Stomach (tissue), 9 donors: ENCODE results near the gene A1BG. TPM values are rescaled to one million over a fixed set of nuclear protein-coding genes. Genes with fewer than 3 reads are reported as not detected.
"Not testable (repeated sequence)": the region's sequence is repeated elsewhere in the genome, so short reads cannot be mapped to it uniquely, and the experiment has no call there.

Source experiments
- DNase-seq, 2 donors: peaks; one replicate each; pipeline versions ENCODE4 v3.0.0 to v3.0.0-alpha.2; 2013 to 2019
- H3K27ac ChIP-seq, 5 donors: fragments of 200-600 bp in 4 of 5; sonication (generic) in 4 of 5; one replicate each; pipeline ENCODE4 v1.5.1; 2013 to 2019; ENCODE audit warnings: mild to moderate bottlenecking in 1 of 5, moderate library complexity in 1 of 5
- H3K27me3 ChIP-seq, 3 donors: fragments of 200-600 bp; sonication (generic); one replicate each; pipeline ENCODE4 v1.5.1; 2017 to 2019; ENCODE audit warnings: mixed run types in 1 of 3
- H3K36me3 ChIP-seq, 4 donors: fragments of 200-600 bp; sonication (generic); 1 replicate in 3 of 4; 2 replicates in 1 of 4; pipeline ENCODE4 v1.5.1; 2016 to 2019
- H3K4me1 ChIP-seq, 4 donors: fragments of 200-600 bp; sonication (generic); one replicate each; pipeline ENCODE4 v1.5.1; 2016 to 2019
- H3K4me3 ChIP-seq, 4 donors: fragments of 200-600 bp; sonication (generic) in 3 of 4; one replicate each; pipeline ENCODE4 v1.5.1; 2016 to 2019; ENCODE audit warnings: mild to moderate bottlenecking in 1 of 4
- H3K9me3 ChIP-seq, 4 donors: fragments of 200-600 bp; sonication (generic); one replicate each; pipeline ENCODE4 v1.5.1; 2016 to 2019
- EP300 ChIP-seq: sonication (generic); formaldehyde crosslinking; IDR thresholded peaks from one replicate; pipeline ENCODE4 v1.6.1; 2017; ENCODE audit warnings: antibody characterized with exemption
- POLR2A ChIP-seq, 4 donors: fragments of 450-650 bp; IDR thresholded peaks; one replicate each; pipeline ENCODE4 v1.6.1; 2016; ENCODE audit warnings: antibody characterized with exemption in 4 of 4, control low read depth in 2 of 4, mild to moderate bottlenecking in 1 of 4, moderate library complexity in 1 of 4
- POLR2AphosphoS5 ChIP-seq, 3 donors: sonication (generic); formaldehyde crosslinking; IDR thresholded peaks; one replicate each; pipeline ENCODE4 v1.6.1; 2016; ENCODE audit warnings: antibody characterized with exemption in 3 of 3
- WGBS, 5 donors: extraction: QIAGEN DNeasy Blood & Tissue Kit in 3 of 5; methylation state at CpG; one replicate each; pipeline versions ENCODE4 v1.1.5 to v1.1.7; 2013 to 2018; 5-methylcytosine and 5-hydroxymethylcytosine counted together
- intact Hi-C: fragments of 100-400 bp; cut with DNase I; formaldehyde crosslinking; loops from one replicate; pipeline ENCODE4 v1.15.1; 2023; ENCODE audit warnings: low total_unique reads
- polyA plus RNA-seq, 3 donors: library from polyadenylated mRNA; stranded (reverse); fragments of 200-250 nt; gene quantifications; one replicate each; pipeline ENCODE4 v1.2.3, GENCODE V29; 2013
- total RNA-seq, 5 donors: library from RNA; depleted of rRNA; stranded (reverse); fragments of >200 nt; gene quantifications; one replicate each; pipeline versions ENCODE4 v1.1.0 to v1.2.3, GENCODE V29; 2014 to 2016
- TF ChIP-seq, protein P1 (sequence below), 7 experiments: fragments of 450-650 bp in 4 of 7; fragments of 200-600 bp in 3 of 7; sonication (generic) in 3 of 7; IDR thresholded peaks; one replicate each; pipeline ENCODE4 v1.5.1; 2016 to 2019; ENCODE audit warnings: antibody characterized with exemption in 7 of 7, control low read depth in 2 of 7, mild to moderate bottlenecking in 1 of 7
- donor health status: healthy with polysubstance abuse.
- donor health status: Bipolar disorder and iron deficiency.
- donor health status: healthy.

A1BG gene
- total and polyA plus RNA-seq, 8 donors: 1.1 to 61.7 (median 25.3) TPM; not detected in 2

DNA sequence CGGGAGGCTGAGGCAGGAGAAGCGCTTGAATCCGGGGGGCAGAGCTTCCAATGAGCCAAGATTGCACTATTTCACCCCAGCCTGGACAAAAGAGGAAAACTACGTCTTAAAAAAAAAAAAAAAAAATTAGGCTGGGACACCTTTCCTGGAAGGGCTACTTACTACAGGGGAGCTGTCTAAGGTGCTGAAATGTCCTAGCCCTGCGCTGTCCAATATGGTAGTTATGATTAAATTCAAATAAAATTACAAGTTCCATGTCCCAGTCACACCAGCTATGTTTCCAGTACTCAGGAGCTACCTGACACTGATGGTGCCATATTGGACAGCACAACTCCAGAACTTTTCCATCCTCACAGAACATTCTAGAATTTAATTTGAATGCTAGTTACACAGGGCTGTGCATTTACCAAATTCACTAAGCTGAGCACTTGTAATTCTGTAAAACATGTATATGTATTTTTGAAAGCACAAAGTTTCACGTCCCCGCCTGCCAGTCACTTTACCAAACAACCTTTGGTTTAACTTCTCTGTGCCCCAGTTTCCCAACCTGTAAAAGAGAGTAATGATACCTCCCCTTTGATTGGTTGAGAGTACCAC is 35.7 kb downstream of the A1BG start:
- DNase-seq: peak in 1 of 2 donors; percentile 71
- H3K4me3 ChIP-seq: no peak overlapping the region
- no peaks in the 10 kb centered on the region for H3K27me3 ChIP-seq
- peaks cover 23 to 65% (median 61%) of the 10 kb centered on the region in 4 donors for H3K36me3 ChIP-seq
- H3K27ac ChIP-seq: no peak overlapping the region
- WGBS, 5 donors: 61 to 67% (median 63%) methylated on average over 7 of the region's 7 CpGs
- TF ChIP-seq, protein P1, sequence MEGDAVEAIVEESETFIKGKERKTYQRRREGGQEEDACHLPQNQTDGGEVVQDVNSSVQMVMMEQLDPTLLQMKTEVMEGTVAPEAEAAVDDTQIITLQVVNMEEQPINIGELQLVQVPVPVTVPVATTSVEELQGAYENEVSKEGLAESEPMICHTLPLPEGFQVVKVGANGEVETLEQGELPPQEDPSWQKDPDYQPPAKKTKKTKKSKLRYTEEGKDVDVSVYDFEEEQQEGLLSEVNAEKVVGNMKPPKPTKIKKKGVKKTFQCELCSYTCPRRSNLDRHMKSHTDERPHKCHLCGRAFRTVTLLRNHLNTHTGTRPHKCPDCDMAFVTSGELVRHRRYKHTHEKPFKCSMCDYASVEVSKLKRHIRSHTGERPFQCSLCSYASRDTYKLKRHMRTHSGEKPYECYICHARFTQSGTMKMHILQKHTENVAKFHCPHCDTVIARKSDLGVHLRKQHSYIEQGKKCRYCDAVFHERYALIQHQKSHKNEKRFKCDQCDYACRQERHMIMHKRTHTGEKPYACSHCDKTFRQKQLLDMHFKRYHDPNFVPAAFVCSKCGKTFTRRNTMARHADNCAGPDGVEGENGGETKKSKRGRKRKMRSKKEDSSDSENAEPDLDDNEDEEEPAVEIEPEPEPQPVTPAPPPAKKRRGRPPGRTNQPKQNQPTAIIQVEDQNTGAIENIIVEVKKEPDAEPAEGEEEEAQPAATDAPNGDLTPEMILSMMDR (IDR thresholded peaks at IDR 0.05): no peak
- TF ChIP-seq EP300 (no peak), POLR2AphosphoS5 (IDR thresholded peaks at IDR 0.05) (no peak), POLR2A (IDR thresholded peaks at IDR 0.05) (no peak)
- no peaks in the 10 kb centered on the region for H3K9me3 ChIP-seq
- H3K4me1 ChIP-seq: no peaks in the 10 kb centered on the region
- intact Hi-C loops: no loop called here

GRCh38 chr19:58315580-58315979 is 37.7 kb downstream of the A1BG start:
- DNase-seq: no peak
- Histone ChIP-seq H3K4me3 (no peak overlapping the region), H3K27me3 (no peaks in the 10 kb centered on the region), H3K9me3 (no peaks in the 10 kb centered on the region), H3K4me1 (no peaks in the 10 kb centered on the region), H3K27ac (no peak overlapping the region), H3K36me3 (peaks cover 32 to 70% (median 67%) of the 10 kb centered on the region in 4 donors)
- intact Hi-C loops: no loop called here
- TF ChIP-seq, protein P1 (IDR thresholded peaks at IDR 0.05): no peak
- TF ChIP-seq EP300: no peak
- WGBS, 5 donors: 88 to 100% (median 96%) methylated on average over 2 of the region's 2 CpGs

DNA sequence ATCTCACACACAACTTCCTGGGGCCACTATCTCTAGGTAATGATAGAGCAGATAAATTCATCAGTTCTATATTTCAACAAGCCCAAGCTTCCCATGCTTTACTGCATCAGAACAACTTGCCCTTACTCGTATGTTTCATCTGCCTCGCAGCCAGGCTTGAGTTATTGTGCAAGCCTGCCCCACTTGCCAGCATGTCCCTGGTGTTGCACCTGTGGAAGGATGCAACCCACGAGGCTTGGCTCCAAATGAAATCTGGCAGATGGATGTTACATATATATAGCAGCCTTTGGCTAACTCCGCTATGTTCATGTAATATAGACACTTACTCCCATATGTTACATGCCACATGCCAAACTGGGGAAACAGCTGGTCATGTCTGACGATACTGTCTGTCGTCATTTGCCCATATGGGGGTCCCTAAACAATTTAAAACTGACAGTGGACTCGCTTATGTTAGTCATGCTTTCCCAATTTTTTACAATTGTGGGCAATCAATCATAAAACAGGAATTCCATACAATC is 41.9 kb downstream of the A1BG start:
- Histone ChIP-seq H3K27ac (no peak overlapping the region), H3K4me3 (no peak overlapping the region), H3K4me1 (peaks cover under 1 to 27% (median 11%) of the 10 kb centered on the region in 4 donors), H3K27me3 (no peaks in the 10 kb centered on the region), H3K9me3 (no peaks in the 10 kb centered on the region), H3K36me3 (peaks cover 34 to 94% (median 92%) of the 10 kb centered on the region in 4 donors)
- WGBS, 5 donors: 89 to 98% (median 94%) methylated on average over 7 of the region's 7 CpGs
- intact Hi-C loops: no loop called here
- no peak for DNase-seq
- TF ChIP-seq POLR2AphosphoS5 (IDR thresholded peaks at IDR 0.05) (no peak), POLR2A (IDR thresholded peaks at IDR 0.05) (no peak), EP300 (no peak)
- TF ChIP-seq, protein P1 (IDR thresholded peaks at IDR 0.05): no peak

DNA sequence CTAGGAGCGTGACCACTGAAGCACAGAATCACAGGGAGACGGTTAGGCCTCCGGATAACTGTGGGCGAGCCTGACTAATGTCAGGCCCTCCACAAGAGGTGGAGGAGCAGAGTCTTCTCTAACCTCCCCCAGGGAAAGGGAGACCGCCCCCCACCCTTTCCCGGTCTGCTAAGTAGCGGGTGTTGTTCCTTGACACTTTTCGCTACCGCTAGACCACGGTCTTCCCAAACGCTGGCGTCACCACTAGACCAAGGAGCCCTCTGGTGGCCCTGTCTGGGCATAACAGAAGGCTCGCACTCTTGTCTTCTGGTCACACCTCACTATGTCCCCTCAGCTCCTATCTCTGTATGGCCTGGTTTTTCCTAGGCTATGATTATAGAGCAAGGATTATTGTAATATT is 42.6 kb downstream of the A1BG start:
- TF ChIP-seq, protein P1 (IDR thresholded peaks at IDR 0.05): peak in 1 of 7 experiments; percentile 23
- H3K27ac ChIP-seq, H3K27me3 ChIP-seq, H3K4me3 ChIP-seq, intact Hi-C loops, H3K9me3 ChIP-seq: not testable (repeated sequence)
- H3K36me3 ChIP-seq: peaks cover 34 to 87% (median 85%) of the 10 kb centered on the region in 4 donors
- WGBS, 5 donors: 66 to 82% (median 78%) methylated on average over 12 to 13 of the region's 13 CpGs
- H3K4me1 ChIP-seq: peaks cover 8 to 35% (median 18%) of the 10 kb centered on the region in 4 donors
- peak in 1 of 2 donors; percentile 34 for DNase-seq
